PC-3 (cell line): ENCODE measurements around the gene CEBPZOS. TPM values are rescaled to one million over a fixed set of nuclear protein-coding genes. Genes with fewer than 3 reads are reported as not detected.

Source experiments
- ATAC-seq: fragments of 200-7000 bp; cut with Tn5 transposase; 2 replicates; pipeline ENCODE4 v1.9.1; 2020; ENCODE audit warnings: mild to moderate bottlenecking, moderate library complexity
- BruUV-seq: library from RNA; stranded (reverse); fragments of 400-500 nt; replicated peaks from 2 replicates; lab custom pipeline; 2021; lab: Mats Ljungman, UMichigan
- CTCF ChIA-PET: fragments of 300-600 bp; sonication (Branson Sonifier 250); formaldehyde crosslinking; loops from one replicate; lab custom pipeline; 2022; ENCODE audit warnings: antibody characterized with exemption; lab: Charles Lee
- POLR2A ChIA-PET: fragments of 300-600 bp; sonication (Branson Sonifier 250); formaldehyde crosslinking; loops from one replicate; lab custom pipeline; 2022; ENCODE audit warnings: antibody characterized with exemption; ENCODE audit not compliant: unreplicated experiment; lab: Charles Lee
- DNase-seq: peaks from one replicate; pipeline ENCODE4 v3.0.0-alpha.2; 2015
- H2AFZ ChIP-seq: fragments of 300-600 bp; sonication (generic); 2 replicates; pipeline ENCODE4 v1.6.0; 2016; ENCODE audit warnings: antibody characterized with exemption, low read length
- H3F3A ChIP-seq: fragments of 300-600 bp; sonication (generic); one replicate; pipeline ENCODE4 v1.6.0; 2017; ENCODE audit warnings: antibody characterized with exemption, low read length, control low read depth, mild to moderate bottlenecking; ENCODE audit not compliant: unreplicated experiment
- H3K27ac ChIP-seq: fragments of 300-600 bp; sonication (generic); 2 replicates; pipeline ENCODE4 v1.5.1; 2016; ENCODE audit warnings: mild to moderate bottlenecking, low read length
- H3K27me3 ChIP-seq: fragments of 300-600 bp; sonication (generic); 2 replicates; pipeline ENCODE4 v1.6.1; 2016; ENCODE audit warnings: low read length, mixed read lengths
- H3K36me3 ChIP-seq: fragments of 300-600 bp; sonication (generic); 2 replicates; pipeline ENCODE4 v1.6.1; 2016; ENCODE audit warnings: low read depth, mixed run types, low read length, mixed read lengths
- H3K4me1 ChIP-seq: fragments of 300-600 bp; sonication (generic); 2 replicates; pipeline ENCODE4 v1.5.1; 2016; ENCODE audit warnings: low read length; ENCODE audit not compliant: insufficient read depth
- H3K4me2 ChIP-seq: fragments of 300-600 bp; sonication (generic); 2 replicates; pipeline ENCODE4 v1.6.0; 2016; ENCODE audit warnings: low read length
- H3K4me3 ChIP-seq: fragments of 300-600 bp; sonication (generic); 2 replicates; pipeline ENCODE4 v1.5.1; 2016; ENCODE audit warnings: mild to moderate bottlenecking, low read length, mixed read lengths
- H3K79me2 ChIP-seq: fragments of 300-600 bp; sonication (generic); 2 replicates; pipeline ENCODE4 v1.6.1; 2017; ENCODE audit warnings: low read length, mixed read lengths
- H3K9ac ChIP-seq: fragments of 300-600 bp; sonication (generic); 2 replicates; pipeline ENCODE4 v1.6.0; 2016; ENCODE audit warnings: mild to moderate bottlenecking, low read length
- H3K9me2 ChIP-seq: fragments of 300-600 bp; sonication (generic); replicated peaks from 2 replicates; pipeline ENCODE4 v1.6.1; 2016; ENCODE audit warnings: mixed run types, low read length, mixed read lengths
- H3K9me3 ChIP-seq: fragments of 300-600 bp; sonication (generic); 2 replicates; pipeline ENCODE4 v1.6.1; 2016; ENCODE audit warnings: low read length, mixed read lengths
- H4K20me1 ChIP-seq: fragments of 300-600 bp; sonication (generic); 2 replicates; pipeline ENCODE4 v1.6.1; 2016; ENCODE audit warnings: low read length, mixed read lengths
- EZH2 ChIP-seq: fragments of 300-600 bp; sonication (generic); IDR thresholded peaks from one replicate; pipeline ENCODE4 v1.6.1; 2017; ENCODE audit warnings: antibody characterized with exemption, mild to moderate bottlenecking, low read length; ENCODE audit not compliant: unreplicated experiment
- EZH2phosphoT487 ChIP-seq: fragments of 300-600 bp; sonication (generic); IDR thresholded peaks from 2 replicates; pipeline ENCODE4 v1.6.1; 2018; ENCODE audit warnings: mild to moderate bottlenecking, antibody characterized with exemption, low read length, borderline replicate concordance
- intact Hi-C: fragments of 100-400 bp; cut with micrococcal nuclease; formaldehyde crosslinking; loops from 2 replicates; pipeline ENCODE4 v1.9.0; 2023
- total RNA-seq: library from RNA; depleted of rRNA; stranded (reverse); fragments of >200 nt; gene quantifications from 2 replicates; pipeline ENCODE4 v1.2.3, GENCODE V29; 2014
- TF ChIP-seq, protein P1 (sequence below): fragments of 300-600 bp; sonication (generic); conservative IDR thresholded peaks from 2 replicates; pipeline ENCODE4 v1.5.1; 2017; ENCODE audit warnings: antibody characterized with exemption, low read depth, mild to moderate bottlenecking, low read length

CEBPZOS gene
- total RNA-seq, 1 experiment from 2014 or later: 30.8 TPM

- TSS peak; percentile 48 for BruUV-seq
- peak overlapping the region; percentile 98 for H3K4me2 ChIP-seq
- DNase-seq: peak; percentile 60
Measured at GRCh38 chr2:37156071-37156856, 40.0 kb upstream of the CEBPZOS start.

GRCh38 chr2:37156857-37157714 lies 39.2 kb upstream of the CEBPZOS start, which contains the start of gene EIF2AK2:
TSS of gene EIF2AK2 (minus strand) at chr2:37156980. CDS start at chr2:37147806, 9,174 bp downstream.
- Histone ChIP-seq H3K4me3 (peak within 1 kb of the TSS; percentile 84), H3K9me3 (no peaks in the 10 kb centered on the region), H3K36me3 (peaks cover 5% of the 10 kb centered on the region; the same call in 1 of the 2 replicates), H3K4me2 (peak within 1 kb of the TSS; percentile 98), H3K4me1 (peaks cover 23% of the 10 kb centered on the region), H3K27ac (peak within 1 kb of the TSS; percentile 66), H3K27me3 (no peaks in the 10 kb centered on the region), H3K9ac (peak within 1 kb of the TSS; percentile 92), H2AFZ (peak within 1 kb of the TSS; percentile 88), H3K9me2 (no peaks in the 10 kb centered on the region), H3F3A (no peaks in the 10 kb centered on the region), H3K79me2 (peaks cover 44% of the 10 kb centered on the region), H4K20me1 (no peaks in the 10 kb centered on the region)
- ChIA-PET POLR2A (no interaction called here), CTCF (interaction anchor here (0.6 kb wide), 1 partner anchor 55 kb away, joined by 3 read pairs; no protein-coding TSS in a partner anchor)
- TF ChIP-seq EZH2 (no peak), EZH2phosphoT487 (no peak)
- TF ChIP-seq, protein P1, sequence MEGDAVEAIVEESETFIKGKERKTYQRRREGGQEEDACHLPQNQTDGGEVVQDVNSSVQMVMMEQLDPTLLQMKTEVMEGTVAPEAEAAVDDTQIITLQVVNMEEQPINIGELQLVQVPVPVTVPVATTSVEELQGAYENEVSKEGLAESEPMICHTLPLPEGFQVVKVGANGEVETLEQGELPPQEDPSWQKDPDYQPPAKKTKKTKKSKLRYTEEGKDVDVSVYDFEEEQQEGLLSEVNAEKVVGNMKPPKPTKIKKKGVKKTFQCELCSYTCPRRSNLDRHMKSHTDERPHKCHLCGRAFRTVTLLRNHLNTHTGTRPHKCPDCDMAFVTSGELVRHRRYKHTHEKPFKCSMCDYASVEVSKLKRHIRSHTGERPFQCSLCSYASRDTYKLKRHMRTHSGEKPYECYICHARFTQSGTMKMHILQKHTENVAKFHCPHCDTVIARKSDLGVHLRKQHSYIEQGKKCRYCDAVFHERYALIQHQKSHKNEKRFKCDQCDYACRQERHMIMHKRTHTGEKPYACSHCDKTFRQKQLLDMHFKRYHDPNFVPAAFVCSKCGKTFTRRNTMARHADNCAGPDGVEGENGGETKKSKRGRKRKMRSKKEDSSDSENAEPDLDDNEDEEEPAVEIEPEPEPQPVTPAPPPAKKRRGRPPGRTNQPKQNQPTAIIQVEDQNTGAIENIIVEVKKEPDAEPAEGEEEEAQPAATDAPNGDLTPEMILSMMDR: no peak
- ATAC-seq (peak; percentile 90), DNase-seq (peak; percentile 88)
- intact Hi-C loops: loop anchor here (2.0 kb wide), 1 partner anchor 74 kb away; the partner anchor contains the start of genes CEBPZ and NDUFAF7
- TSS peak; percentile 89 for BruUV-seq

More at GRCh38 chr2:37156071-37156856, 40.0 kb upstream of the CEBPZOS start:
- peaks cover 23% of the 10 kb centered on the region for H3K4me1 ChIP-seq
- H3K9ac ChIP-seq: peak overlapping the region; percentile 92
- intact Hi-C loops: loop anchor here (2.0 kb wide), 1 partner anchor 75 kb away; the partner anchor contains the start of genes CEBPZ and NDUFAF7
- ATAC-seq: peak; percentile 64
- CTCF ChIA-PET: interaction anchor here (0.6 kb wide), 1 partner anchor 55 kb away, joined by 3 read pairs; no protein-coding TSS in a partner anchor
- peaks cover 53% of the 10 kb centered on the region for H3K79me2 ChIP-seq
- peak overlapping the region; percentile 88 for H2AFZ ChIP-seq
- peaks cover 5% of the 10 kb centered on the region; the same call in 1 of the 2 replicates for H3K36me3 ChIP-seq
- no peaks in the 10 kb centered on the region for H3K9me2 ChIP-seq
- no peaks in the 10 kb centered on the region for H3K27me3 ChIP-seq
- no peaks in the 10 kb centered on the region for H3K9me3 ChIP-seq
- no peak for TF ChIP-seq EZH2
- no peak for TF ChIP-seq EZH2phosphoT487
- TF ChIP-seq, protein P1: no peak
- POLR2A ChIA-PET: interaction anchor here (0.6 kb wide), 1 partner anchor 15 kb away, joined by 3 read pairs; no protein-coding TSS in a partner anchor
- H3F3A ChIP-seq: no peaks in the 10 kb centered on the region
- H3K4me3 ChIP-seq: peak overlapping the region; percentile 84
- H3K27ac ChIP-seq: peak overlapping the region; percentile 66
- no peaks in the 10 kb centered on the region for H4K20me1 ChIP-seq
